Right lung (tissue), 5 donors: Measurements from ENCODE around the gene RAB36. TPM values are rescaled to one million over a fixed set of nuclear protein-coding genes. Genes with fewer than 3 reads are reported as not detected.
A peak's percentile ranks its signal among the peaks of the same experiment; 100 is the strongest.

Experiments
- DNase-seq, 2 donors: peaks; one replicate each; pipeline ENCODE4 v3.0.0-alpha.2; 2013
- polyA plus RNA-seq, 5 donors: library from polyadenylated mRNA; unstranded; fragments of 120-200 nt; gene quantifications; one replicate each; pipeline versions ENCODE4 v1.2.1 to v1.2.3, GENCODE V29; 2013; ENCODE audit warnings: inconsistent platforms in 1 of 5, low replicate concordance in 1 of 5; ENCODE audit not compliant: insufficient read length in 5 of 5, insufficient read depth in 1 of 5

RAB36 gene
- polyA plus RNA-seq, 5 donors, result 6.5 to 13.0 (median 9.6) TPM

DNA sequence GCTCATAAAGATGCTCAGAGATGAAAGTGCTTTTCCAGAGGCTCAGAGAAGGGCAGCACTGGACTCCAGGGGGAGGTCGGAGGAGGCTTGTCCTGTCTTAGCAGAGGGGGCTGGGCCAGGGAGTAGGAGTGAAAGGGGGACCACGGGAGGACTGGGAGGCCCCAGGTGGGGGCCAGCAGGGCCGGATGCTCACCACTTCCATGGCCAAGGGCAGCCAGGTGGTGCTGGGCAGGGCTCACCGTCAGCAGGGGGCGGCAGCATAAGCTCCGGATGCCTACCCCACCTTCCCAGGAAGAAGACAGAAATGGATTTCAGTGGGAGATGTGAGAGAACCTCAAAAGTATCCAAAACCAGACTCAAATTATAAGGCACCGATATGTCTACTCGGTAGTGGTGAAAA is 11.0 kb downstream of the RAB36 start:
- DNase-seq, result no peak

DNA sequence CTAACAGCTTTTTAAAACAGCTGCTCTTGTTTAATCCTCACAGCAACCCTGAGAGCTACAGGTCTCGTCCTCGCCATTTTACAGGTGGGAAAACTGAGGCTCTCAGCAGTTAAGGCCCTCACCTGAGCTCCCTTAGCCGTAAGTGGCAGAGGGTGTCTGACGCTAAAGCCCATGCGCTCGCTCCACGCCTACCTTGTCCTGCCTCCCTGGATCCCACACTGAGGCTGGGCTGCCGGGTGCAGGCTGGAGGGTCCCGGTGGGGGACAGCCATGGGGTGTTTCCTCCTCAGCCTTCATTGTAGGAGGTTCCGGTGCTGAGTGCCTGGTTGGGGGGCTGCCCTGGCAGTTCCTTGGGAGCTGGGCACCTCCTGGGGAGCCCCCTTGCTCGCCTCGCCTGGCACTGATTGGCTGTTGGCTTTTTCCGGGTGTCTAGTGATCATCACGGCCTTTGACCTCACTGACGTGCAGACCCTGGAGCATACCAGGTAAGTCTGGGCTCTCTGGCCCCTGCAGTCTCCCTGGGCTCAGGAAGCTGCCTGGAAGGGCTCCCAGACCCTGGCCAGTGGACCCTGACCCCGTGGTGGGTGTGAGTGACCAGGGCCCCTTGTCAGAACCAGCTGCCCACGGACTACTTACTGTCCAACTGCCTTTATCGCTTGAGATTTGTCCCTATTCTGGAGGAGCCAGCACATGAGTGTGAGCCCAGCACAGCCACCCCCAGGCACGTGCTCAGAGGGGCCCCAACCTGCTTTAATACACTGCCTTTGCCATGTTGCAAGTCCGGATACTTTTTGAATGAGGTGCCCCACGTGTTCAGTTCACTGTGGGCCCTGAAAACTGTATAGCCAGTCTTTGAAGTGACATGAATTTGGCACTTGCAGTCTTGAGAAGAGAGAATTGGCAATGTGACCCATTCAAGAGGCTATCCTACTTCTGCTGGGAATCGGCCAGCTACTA is 12.6 kb downstream of the RAB36 start:
- DNase-seq, result no peak

DNA sequence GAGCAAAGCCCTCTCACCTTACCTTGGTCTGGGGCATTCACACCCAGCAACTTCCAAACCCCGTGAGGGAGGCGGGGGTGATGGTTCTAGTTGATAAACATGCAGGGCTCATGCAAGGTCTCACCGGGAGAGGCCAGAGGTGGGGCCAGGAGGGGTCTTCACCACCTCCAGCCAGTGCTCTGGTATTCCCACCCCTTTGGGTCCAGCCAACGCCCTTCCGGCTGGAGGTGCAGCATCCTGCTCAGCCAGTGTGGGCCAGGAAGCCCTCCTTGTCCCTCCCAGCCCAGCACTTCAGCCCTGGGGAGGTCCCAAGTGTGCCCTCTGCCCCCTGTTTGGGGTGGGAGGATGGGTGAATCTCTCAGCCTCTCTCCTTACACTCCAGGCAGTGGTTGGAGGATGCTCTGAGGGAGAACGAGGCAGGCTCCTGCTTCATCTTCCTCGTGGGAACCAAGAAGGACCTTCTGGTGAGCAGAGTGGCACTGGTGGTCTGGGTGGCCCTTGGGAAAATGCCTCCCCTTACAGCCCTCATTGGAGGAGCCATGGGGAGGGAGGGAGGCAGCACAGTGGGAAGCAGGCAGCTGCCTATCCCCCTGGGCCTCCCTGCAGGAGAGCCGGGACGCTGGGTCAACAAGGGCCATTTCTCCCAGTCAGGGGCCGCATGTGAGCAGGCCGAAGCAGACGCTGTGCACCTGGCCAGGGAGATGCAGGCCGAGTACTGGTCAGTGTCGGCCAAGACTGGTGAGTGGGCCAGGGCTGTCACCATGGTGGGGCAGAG is 13.4 kb downstream of the RAB36 start:
- DNase-seq, result no peak

DNA sequence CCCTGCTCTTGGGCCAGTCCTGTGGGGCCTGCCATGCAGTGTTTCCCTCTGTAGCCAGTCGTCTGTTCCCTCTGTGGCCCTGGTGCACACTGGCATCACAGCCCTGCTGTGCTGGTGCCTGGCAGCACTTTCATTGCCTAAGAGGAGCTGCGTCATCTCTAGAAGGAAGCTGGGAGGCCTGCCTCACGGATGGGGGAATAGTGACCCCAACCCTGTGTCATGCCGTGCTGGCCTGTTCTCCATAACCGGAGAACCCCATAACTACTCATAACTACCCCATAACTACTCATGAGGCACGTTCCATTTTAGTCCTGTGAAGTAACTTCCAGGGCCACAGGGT is 14.0 kb downstream of the RAB36 start:
- no peak for DNase-seq

DNA sequence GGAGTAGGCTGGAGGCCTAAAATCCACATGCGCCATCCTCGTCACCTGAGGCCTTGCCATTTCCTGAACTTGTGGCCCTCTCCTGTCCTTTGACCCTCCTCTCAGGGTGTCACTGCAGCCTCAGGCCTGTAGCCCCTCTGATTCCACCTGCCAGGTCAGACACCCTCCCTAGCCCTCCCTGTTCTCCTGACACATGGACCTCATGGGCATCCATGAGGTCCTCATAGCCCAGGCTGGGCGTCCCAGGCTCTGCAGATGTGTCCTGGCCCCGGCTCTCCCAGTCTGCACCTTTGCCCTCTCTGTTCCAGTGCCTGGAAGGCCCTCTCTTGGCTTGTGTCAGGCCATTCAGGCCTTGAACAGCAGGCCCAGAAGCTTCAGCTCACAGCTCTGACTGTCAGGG is 15.8 kb downstream of the RAB36 start:
- no peak for DNase-seq

DNA sequence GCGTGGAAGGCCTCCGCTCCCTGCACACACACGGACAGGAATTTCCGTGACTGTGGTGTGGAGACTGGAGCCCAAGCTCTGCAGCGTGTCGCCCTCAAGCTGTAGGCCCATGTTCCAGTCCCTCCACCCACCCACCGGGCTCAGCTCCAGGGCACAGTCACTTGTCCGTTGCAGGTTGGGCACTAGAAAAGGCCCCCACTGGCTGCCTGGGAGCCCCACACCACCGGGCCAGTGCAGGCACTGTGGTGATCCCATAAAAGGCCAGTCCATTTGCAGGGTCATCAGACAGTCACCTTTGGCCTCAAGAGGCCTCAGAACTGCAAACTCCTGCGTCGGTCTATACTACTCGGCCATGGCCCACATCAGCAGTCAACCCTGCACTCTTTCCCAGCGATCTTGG is 16.3 kb downstream of the RAB36 start:
- no peak for DNase-seq

DNA sequence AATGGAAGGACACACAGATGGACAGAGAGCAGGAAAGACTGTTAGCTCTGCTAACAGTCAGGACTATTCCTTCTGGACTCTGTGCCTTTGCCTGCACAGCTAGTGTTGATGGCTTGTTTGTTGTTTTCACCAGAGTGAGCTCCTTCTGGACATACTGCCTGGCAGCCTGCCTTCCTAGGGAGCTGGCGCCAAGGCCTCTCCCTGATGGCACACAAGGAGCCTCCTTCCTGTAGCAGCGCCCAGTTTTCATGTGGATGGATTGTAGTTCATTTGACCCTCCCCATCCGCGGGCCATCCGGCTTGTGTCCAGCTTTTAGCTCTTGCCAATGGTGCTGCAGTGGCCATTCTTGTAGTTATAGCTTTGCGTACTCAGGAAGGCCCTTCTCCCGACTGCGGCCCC is 18.4 kb downstream of the RAB36 start:
- no peak for DNase-seq

DNA sequence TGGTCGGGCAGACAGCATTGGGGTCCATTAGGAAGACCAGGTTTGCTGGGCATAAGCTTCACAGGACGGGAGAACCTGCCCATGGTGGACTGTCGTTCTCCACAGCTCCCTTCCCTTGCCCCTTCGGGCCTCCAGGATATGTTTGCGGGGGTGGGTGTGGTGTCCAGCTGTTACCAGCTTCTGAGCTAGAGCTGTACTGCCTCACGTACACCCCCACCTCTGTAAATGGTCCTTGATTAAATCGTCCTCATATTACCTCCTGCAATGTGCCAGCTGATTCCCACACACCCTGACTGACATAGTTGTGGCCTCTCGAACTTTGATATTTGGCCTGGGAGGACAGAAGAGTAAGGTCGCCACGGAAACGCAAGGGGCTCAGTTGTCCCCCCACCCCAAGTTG is 18.8 kb downstream of the RAB36 start:
- no peak for DNase-seq

DNA sequence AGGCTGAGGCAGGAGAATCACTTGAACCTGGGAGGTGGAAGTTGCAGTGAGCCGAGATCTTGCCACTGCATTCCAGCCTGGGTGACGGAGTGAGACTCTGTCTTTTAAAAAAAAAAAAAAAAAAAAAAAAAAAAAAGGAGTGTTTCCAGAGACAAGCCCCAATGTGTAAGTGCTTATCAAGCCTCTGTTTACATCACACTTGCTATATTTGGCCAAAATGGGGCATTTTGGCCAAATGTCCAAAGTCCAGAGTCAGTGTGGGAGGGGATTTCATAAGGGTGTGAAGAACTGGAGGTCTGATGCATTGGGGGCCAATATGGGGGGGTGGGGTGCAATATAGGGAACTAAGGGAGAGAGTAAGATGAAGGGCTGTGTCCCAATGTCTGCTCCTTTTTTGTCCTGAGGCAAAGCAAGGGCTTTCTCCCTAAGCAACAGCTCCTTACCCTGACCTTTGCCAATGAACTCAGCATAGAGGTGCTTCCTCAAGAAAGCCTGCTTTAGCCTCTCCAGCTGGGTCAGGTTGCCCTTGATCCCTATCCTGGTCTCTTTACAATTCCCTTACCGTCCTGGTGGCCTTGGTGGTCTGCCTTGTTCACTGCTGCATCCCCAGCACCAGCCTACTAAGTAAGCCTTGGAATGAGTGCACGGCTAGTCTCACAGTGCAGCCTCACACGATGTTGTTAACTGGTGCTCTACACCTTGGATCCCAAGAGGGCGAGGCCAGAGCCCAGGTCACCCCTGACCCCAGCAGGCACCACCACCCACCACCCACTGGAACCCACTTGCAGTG is 21.0 kb downstream of the RAB36 start:
- DNase-seq, result no peak

DNA sequence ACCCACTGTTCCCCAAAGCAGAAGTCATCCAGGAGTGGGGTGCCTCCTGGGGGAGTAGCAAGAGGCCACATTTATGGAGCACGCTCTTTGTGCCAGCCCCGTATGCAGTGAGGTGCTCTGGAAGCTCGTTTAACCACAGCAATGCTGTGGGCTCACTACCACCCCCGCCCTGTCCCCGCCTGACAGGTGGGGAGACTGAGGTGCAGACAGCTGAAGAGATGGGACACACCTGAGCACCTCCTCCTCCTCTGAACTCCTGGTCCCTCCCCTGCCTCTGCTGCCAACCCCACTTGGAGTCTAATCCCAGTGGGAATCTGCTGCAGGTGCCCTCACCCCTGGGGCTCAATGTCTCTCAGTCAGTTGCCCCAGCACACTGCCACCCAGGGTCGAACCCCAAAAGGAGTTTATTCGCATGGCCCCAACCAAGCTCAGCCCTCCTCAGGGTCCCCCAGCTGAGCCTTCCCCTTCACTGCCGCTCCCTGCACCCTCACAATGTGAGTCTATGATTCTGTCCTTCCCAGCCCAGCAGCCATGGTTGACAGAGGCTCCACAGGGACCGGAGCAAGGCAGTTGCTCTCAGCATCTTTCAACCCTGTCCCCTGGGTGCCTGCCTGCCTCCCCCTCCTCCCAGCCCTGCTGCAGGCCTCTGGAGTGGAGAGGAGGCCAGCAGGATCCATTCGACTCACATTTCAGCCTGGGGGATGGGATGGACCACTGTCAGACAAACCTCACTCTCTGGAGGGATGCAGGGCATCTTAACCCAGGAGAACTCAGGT is 21.8 kb downstream of the RAB36 start:
- DNase-seq, result no peak

DNA sequence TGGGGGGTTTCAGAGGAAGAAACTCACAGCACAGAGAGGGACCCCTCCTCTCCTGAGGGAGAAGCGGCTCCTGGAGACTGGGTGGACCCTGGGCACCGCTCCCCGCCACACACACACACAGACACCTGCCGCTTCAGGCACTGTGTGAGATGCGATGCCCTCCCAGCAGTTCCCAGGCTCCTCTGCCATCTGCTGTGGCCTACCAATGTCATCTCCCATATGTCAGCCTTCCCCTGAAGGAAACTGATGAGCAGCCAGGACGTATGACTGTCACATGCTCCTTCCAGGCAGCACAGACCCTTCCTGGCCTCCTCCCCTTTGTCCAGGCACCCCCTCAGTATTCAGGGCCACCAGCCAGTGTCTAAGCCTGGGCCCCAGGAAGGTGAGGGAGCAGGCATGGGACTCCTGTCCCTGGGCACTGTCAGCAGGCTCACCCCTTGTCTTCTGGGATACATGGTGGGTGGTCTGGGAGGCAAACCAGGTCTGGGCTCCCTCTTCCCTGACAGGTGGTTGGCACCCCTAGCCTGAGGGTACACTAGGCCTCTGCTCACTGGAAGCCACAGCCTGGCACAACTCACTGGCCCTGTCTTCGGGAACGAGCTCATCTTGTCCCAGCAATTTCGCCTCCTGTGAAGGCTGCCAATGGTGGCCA is 23.2 kb downstream of the RAB36 start:
- no peak for DNase-seq

DNA sequence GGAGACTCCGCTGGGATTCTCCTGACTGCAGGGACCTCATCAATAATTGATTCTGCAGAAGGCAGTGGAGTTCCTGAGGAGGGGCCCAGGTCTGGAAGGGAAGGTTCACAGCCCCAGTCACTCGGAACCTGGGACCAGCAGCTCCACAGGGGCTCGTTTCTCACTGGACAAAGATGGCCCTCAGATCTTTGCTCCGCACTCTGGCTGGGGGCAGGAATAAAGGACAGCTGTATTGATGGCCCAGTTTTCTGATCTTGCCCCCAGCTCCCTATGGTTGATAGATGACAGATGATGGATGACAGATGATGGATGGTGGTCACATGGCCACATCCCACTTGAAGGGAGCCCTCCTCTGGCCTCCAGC is 23.7 kb downstream of the RAB36 start:
- no peak for DNase-seq

DNA sequence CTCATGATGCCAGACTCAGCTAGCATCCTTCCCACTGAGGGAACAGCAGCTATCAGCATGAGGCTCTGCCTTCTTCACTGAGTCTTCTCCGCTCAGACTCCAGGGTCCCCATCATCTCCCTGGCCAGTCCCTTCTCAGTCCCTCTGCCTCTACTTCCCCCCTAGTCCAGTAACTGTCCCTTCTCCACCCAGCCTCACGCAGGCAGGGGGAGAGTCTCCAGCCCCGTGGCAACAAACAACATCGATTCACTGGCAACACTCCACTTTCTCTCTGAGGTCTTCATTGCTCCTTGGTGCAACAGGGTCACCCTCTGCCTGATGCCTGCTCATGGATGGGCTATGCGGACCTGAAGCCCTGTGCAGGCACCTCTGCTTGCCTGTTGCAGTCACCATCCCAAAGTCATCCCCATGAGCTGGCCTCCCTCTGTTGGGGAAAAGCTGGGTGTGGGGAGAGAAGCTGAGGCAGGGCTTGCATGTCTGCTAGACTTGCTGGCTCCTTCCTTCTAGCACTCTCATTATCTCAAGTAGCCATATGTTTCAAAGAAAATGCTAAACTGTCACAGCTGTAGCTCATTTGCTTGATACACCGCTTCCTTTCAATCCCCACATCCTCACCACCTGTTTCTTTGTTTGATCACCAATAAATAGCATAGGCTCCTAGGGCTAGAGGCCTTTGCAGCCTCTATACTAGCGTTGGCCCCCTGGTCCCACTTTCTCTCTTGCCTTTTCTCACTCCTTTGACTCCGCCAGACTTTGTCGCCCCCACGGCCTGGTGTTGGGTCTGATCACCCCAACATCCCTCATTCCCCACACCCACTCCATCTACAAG is 30.8 kb downstream of the RAB36 start:
- DNase-seq, result no peak

DNA sequence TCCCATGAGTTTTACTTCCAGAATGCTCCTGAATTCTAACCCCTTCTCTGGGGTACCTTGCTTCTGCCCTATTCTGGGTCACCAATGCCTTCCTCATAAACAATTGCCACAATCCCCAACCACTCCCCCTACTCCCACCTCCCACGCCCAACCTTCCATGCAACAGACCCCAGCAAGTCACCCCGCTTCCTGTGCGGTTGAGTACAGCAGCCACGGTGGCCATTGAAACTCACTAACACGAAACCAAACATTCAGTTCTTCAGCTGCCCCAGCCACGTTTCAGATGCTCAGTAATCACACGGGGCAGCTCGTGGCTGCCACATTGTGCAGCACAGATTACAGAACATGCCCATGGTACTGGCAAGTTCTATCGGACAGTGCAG is 31.4 kb downstream of the RAB36 start:
- DNase-seq, result no peak

DNA sequence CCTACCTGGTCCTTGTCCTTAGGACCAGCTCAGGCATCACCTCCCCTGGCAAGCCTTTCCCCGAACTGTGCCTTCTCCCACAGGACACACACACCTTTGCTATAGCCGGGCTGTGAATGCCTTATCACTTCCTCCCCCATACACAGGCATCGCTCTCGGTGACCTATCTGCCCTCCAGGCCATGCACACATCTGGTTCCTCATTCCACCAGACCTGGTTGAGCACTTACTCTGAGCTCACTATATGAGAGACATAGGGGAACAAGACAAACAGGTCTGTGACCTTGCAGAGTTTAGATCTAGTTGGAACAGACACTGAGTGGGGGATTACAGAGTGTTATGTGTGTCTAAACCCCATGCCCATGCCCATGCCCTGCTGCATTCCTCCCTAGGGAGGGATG is 31.9 kb downstream of the RAB36 start:
- DNase-seq, result no peak

DNA sequence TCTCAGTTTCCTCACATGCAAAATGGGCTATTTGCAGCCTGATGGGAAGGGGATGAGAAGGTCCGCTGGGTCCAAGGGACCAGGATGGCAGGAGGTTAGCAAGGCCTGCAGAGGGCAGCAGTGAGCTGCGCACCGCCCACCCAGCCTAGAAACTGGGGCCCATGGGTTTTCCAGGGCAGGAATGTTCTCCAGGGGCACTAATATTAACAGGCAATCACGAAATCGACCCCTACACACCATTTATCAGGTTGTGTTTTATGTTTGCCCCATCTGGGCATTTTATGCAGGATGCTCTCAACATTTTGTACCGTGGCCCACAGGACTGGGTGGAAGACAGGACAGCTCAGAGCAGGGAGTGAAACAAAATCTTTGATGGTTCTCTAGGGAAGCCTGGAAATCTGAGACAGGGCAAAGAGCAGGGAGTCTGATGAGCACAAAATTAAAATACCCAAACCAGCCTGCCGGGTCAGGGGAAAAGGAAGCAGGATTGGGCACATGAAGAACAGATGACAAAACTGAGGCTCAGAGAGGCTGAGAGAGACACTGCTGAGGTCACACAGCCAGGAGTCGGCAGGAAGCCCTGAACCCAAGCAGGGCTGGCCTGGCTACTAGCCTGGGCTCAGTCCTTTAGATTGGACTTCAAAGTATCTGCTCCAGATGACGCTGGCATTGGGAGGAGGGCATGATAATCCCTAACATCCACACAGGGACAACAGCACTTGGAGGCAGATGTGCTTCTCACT is 33.4 kb downstream of the RAB36 start:
- no peak for DNase-seq

DNA sequence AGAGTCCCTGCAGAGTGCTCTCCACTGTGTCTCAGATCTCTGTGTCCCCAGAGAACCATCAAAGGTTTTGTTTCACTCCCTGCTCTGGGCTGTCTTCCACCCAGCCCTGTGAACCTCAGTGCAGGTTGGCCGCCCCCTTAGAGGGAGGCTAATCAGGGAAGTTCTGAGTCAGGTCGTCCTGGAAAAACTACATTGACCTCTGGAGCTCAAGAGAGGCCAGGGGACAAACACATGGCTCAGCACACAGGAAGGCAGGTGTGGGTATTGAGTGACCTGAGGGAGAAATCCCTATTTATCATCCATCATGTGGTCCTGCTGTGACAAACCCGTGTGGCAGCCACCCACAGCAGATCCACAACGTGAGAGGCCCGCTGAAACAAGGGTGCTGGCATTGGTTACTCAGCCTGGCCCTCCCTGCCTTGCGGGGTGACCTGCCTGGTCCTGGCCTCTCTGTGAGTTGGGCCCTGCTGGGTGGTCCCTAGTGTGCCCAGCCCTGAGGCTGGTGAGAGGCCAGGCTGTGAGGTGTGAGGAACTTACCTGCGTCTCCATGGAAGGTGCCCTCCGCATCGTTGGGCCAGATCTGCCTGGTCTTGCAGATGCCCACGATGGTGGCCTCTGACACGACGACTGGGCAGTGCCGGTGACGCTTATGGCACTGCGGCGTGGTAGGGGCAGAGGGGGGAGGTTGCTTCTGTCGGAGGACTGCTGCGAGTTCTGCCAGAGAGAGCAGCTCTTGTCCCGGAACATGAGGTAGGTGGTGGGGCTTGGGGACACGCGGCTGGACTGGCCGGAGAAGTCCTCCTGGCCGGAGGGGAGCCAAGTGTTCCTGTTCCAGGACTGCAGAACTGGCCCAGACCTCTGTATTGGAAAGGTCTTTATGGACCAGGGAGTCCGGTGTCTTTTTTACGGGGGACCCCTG is 34.4 kb downstream of the RAB36 start:
- no peak for DNase-seq

DNA sequence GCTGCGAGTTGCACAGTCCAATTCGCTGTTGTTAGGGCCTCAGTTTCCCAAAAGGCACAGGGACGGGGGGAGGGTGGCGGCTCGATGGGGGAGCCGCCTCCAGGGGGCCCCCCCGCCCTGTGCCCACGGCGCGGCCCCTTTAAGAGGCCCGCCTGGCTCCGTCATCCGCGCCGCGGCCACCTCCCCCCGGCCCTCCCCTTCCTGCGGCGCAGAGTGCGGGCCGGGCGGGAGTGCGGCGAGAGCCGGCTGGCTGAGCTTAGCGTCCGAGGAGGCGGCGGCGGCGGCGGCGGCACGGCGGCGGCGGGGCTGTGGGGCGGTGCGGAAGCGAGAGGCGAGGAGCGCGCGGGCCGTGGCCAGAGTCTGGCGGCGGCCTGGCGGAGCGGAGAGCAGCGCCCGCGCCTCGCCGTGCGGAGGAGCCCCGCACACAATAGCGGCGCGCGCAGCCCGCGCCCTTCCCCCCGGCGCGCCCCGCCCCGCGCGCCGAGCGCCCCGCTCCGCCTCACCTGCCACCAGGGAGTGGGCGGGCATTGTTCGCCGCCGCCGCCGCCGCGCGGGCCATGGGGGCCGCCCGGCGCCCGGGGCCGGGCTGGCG is 35.1 kb downstream of the RAB36 start, which contains the start of gene BCR:
TSS of gene BCR (plus strand) at position 209 of the 592 bp plus-strand sequence. CDS start 452 bp downstream, outside the sequence.
- peak in 1 of 2 donors; percentile 67 for DNase-seq
